BJ (cell line): ENCODE measurements around the gene DNAH6. TPM values are rescaled to one million over a fixed set of nuclear protein-coding genes. Genes with fewer than 3 reads are reported as not detected.
"Not testable (repeated sequence)": the region's sequence is repeated elsewhere in the genome, so short reads cannot be mapped to it uniquely, and the experiment has no call there.

Experiments used
- CTCF ChIA-PET: fragments of 350-600 bp; formaldehyde crosslinking; extraction: SDS; loops from one replicate; lab custom pipeline; 2021; ENCODE audit warnings: antibody characterized with exemption, inconsistent platforms; lab: Yijun Ruan, JAX
- POLR2A ChIA-PET: fragments of 300-600 bp; sonication (Branson Sonifier 250); formaldehyde crosslinking; extraction: SDS; loops from one replicate; lab custom pipeline; 2021; ENCODE audit warnings: antibody characterized with exemption; lab: Charles Lee
- DNase-seq: peaks from one replicate; pipeline ENCODE4 v3.0.0-alpha.2; 2011; ENCODE audit warnings: low read depth
- H3K27me3 ChIP-seq: 2 replicates; pipeline ENCODE4 v1.6.0; 2011; ENCODE audit warnings: low read length; ENCODE audit not compliant: control insufficient read depth, insufficient read depth
- H3K36me3 ChIP-seq: 2 replicates; pipeline ENCODE4 v1.5.1; 2011; ENCODE audit warnings: low read length; ENCODE audit not compliant: control insufficient read depth, insufficient read depth
- H3K4me3 ChIP-seq: 2 replicates; pipeline ENCODE4 v1.5.1; 2011; ENCODE audit warnings: low read depth, mild to moderate bottlenecking, control low read depth, low read length
- polyA plus RNA-seq: library from polyadenylated mRNA; depleted of rRNA; stranded (reverse); fragments of >200 nt; gene quantifications from 2 replicates; pipeline ENCODE4 v1.2.3, GENCODE V29; 2011
- TF ChIP-seq, protein P1 (sequence below): IDR thresholded peaks from 2 replicates; pipeline ENCODE4 v1.5.1; 2011; ENCODE audit warnings: low read depth, mild to moderate bottlenecking, control low read depth, inconsistent platforms, low read length, moderate library complexity; ENCODE audit not compliant: insufficient read depth

The DNAH6 gene
- polyA plus RNA-seq, 1 experiment: 0.01 TPM

DNA sequence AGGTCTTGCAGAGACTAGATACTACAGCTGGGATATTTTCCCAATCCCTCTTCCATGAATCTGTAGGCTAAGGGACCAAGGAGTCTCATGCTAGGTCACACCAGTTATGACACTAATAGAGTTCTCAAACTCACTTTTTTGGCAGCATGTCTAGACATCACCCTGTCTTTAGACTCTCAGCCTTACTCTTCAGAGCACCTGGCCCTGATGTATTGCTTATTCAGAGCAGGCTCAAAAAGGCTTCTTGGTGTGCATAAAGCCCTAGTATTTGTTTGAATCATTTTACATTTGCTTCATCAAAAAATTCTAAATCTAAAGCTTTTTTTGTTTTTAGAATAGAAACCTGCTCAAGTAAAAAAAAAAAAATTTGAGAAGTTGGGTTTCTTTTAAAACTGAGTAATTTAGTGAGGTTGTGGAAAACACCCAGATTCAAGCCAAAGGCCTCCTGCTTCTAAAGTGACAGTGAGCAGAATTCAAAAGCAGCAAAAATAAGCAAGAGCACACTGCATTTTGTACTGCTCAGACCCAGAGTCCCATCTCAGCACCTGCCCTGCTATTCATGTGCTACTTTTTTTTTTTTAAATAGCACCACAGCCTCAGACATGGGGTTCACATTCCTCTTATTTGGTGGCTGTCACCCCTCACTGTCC lies 18.0 kb upstream of the DNAH6 start:
- no peaks in the 10 kb centered on the region for H3K36me3 ChIP-seq
- TF ChIP-seq, protein P1, sequence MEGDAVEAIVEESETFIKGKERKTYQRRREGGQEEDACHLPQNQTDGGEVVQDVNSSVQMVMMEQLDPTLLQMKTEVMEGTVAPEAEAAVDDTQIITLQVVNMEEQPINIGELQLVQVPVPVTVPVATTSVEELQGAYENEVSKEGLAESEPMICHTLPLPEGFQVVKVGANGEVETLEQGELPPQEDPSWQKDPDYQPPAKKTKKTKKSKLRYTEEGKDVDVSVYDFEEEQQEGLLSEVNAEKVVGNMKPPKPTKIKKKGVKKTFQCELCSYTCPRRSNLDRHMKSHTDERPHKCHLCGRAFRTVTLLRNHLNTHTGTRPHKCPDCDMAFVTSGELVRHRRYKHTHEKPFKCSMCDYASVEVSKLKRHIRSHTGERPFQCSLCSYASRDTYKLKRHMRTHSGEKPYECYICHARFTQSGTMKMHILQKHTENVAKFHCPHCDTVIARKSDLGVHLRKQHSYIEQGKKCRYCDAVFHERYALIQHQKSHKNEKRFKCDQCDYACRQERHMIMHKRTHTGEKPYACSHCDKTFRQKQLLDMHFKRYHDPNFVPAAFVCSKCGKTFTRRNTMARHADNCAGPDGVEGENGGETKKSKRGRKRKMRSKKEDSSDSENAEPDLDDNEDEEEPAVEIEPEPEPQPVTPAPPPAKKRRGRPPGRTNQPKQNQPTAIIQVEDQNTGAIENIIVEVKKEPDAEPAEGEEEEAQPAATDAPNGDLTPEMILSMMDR: no peak
- H3K4me3 ChIP-seq: no peak overlapping the region
- H3K27me3 ChIP-seq: no peaks in the 10 kb centered on the region
- DNase-seq: no peak
- ChIA-PET POLR2A (no interaction called here), CTCF (interaction anchor here (0.9 to 2.0 kb wide), 3 partner anchors 12 to 428 kb away, joined by 3 to 8 read pairs (median 6); no protein-coding TSS in a partner anchor)

DNA sequence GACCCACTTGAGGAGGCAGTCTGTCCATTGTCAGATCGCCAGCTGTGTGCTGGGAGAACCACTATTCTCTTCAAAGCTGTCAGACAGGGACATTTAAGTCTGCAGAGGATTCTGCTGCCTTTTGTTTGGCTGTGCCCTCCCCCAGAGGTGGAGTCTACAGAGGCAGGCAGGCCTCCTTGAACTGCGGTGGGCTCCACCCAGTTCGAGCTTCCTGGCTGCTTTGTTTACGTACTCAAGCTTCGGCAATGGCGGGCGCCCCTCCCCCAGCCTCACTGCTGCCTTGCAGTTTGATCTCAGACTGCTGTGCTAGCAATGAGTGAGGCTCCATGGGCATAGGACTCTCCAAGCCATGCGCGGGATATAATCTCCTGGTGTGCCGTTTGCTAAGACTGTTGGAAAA lies 5.3 kb upstream of the DNAH6 start:
- POLR2A ChIA-PET, H3K36me3 ChIP-seq, DNase-seq, H3K4me3 ChIP-seq, H3K27me3 ChIP-seq: not testable (repeated sequence)
- CTCF ChIA-PET: interaction anchor here (1.2 kb wide), 1 partner anchor 14 kb away, joined by 3 read pairs; no protein-coding TSS in a partner anchor

DNA sequence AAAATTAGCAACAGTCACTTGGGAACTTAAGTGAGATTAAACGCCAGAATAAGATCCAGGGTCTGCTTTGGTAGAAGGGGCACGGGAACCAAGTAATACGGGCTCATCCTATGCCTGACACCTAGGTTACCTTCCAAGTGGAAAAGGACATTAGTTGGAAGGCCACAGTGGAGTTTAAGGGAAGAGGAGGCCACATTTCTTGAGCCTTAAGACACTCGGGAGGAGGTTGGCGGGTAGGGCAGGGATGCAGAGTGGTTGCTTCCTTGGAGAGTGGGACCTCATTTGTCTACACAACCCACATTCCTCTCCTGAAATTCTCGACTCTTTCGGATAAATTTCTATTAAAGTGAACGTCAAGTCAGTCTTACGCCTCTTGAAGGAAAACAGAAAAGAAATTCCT lies 510 bp upstream of the DNAH6 start:
- peak overlapping the region; percentile 43 for H3K4me3 ChIP-seq
- H3K36me3 ChIP-seq: no peaks in the 10 kb centered on the region
- no peak for DNase-seq
- no peaks in the 10 kb centered on the region; the same call in 1 of the 2 replicates for H3K27me3 ChIP-seq
- CTCF ChIA-PET: interaction anchor here (1.0 to 2.0 kb wide), 2 partner anchors 11 to 367 kb away, joined by 4 to 5 read pairs; no protein-coding TSS in a partner anchor
- TF ChIP-seq, protein P1: no peak
- POLR2A ChIA-PET: no interaction called here

DNA sequence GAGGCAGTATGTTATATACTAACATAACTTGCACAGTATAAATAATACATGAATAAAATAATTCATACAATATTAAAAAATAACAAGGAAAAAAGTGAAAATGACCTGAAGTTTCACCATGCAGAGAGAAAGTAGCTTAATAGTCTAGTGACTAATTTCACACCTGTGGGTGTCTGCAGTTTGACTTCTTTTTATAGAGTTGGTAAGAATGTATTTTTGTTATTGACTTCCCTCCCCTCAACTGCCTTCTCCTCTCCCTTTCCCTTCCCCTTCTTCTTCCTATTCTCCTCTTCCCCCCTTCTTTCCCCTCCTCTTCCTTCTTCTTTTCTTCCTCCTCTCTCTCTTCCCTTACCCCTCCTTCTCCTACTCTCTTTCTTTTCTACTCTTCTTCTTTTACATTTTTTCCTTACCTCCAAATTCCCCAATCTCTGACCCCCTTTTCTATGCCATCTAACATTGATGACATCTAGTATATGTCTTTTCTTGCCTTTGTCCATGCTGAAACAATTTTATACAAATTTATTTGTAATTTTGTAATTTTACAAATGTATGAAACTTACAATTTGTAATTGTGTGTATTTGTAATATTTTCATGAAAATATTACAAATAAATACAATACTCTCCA lies 3.1 kb downstream of the DNAH6 start:
- H3K27me3 ChIP-seq: no peaks in the 10 kb centered on the region; the same call in 1 of the 2 replicates
- DNase-seq: no peak
- no peaks in the 10 kb centered on the region for H3K36me3 ChIP-seq
- TF ChIP-seq, protein P1: no peak
- ChIA-PET CTCF (no interaction called here), POLR2A (interaction anchor here (0.6 kb wide), 1 partner anchor 407 kb away, joined by 6 read pairs; no protein-coding TSS in a partner anchor)
- H3K4me3 ChIP-seq: no peak overlapping the region

DNA sequence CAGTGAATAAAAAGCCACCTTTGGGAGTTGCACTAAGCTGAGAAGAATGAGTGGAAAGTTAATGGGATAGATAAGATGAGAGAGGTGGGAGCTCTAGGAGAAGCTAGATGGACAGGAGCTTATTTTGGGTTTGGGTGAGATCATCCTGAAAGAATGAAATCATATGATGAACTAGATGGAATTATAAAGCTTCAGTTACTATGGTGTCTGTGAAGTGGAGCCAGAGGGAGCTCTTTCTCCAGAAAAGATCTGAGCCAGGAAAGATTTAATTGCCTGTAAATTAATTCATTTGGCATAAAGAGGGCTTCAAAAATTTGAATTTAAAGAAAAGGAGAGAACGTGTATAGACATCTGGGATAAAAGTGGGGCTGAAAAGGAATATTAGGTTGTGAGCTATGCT lies 10.3 kb downstream of the DNAH6 start:
- H3K4me3 ChIP-seq: no peak overlapping the region
- DNase-seq: no peak
- POLR2A ChIA-PET: no interaction called here
- TF ChIP-seq, protein P1: no peak
- CTCF ChIA-PET: interaction anchor here (0.9 to 2.6 kb wide), 3 partner anchors 11 to 358 kb away, joined by 3 to 7 read pairs (median 4); no protein-coding TSS in a partner anchor
- no peaks in the 10 kb centered on the region for H3K27me3 ChIP-seq
- no peaks in the 10 kb centered on the region for H3K36me3 ChIP-seq
